ENCODE data around the gene KIF3A.

Gene KIF3A

DNA sequence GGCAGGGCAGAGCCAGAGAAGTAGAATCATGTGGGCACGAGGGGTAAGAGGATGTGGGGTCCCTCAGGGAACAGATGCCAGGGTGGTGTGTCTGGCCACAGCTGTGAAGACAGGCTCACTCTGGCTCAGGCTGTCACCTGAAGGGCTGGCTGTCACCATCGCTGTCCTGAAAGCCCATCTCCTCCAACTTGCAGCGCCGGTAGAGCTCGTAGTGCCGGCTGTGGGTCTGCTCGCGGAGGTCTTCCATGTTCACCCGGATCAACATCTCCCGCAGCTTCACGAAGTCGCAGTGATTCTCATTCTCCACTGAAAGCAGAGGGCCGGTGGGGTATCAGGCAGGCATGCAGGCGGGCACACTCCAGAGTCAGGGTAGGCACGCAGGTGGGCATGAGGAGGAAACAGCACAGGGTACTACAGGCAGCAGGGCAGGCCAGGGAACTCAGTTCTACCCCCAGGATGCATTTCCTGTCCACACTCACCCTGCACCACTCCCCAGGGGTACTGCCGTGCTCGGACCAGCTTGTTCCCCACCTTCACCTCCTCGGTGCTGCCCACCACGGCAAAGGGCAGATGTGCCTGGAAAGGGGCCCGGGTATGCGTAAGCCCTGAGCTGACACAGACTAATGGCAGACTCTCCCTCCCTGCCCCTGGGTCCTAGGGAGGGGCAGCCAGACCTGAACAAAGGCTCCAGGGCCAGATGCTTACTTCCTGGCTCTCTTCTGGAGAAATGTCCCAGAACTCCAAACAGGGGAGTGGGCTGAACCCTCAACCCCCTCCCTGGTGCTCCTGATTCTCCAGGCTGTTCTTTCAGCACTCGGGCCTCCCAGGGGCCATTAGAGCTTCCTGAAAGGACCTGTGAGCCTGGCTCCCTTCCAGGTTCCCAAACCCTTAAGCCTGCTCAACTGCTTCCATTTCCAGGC, 24.2 kb upstream of the KIF3A start:
- TF ChIP-seq POLR2AphosphoS5 (IDR thresholded peaks at IDR 0.05; ENCODE audit: borderline replicate concordance, low read depth, low read length), result no peak
- TF ChIP-seq EZH2 (IDR thresholded peaks at IDR 0.05), result no peak
- TF ChIP-seq FOXP2 (optimal IDR thresholded peaks at IDR 0.05; ENCODE audit: control extremely low read depth, extremely low read length, insufficient read depth), result no peak
- Histone ChIP-seq H3K9me3 (ENCODE audit: low read depth, low read length) (no peaks in the 10 kb centered on the region), H3K9ac (ENCODE audit: insufficient read length) (no peak overlapping the region), H3K4me3 (no peak overlapping the region), H3K27ac (no peak overlapping the region), H3K36me3 (ENCODE audit: insufficient read depth, low read length) (no peaks in the 10 kb centered on the region; the same call in 1 of the 2 replicates)
- no peak for DNase-seq (ENCODE audit: low read depth, low spot score)

DNA sequence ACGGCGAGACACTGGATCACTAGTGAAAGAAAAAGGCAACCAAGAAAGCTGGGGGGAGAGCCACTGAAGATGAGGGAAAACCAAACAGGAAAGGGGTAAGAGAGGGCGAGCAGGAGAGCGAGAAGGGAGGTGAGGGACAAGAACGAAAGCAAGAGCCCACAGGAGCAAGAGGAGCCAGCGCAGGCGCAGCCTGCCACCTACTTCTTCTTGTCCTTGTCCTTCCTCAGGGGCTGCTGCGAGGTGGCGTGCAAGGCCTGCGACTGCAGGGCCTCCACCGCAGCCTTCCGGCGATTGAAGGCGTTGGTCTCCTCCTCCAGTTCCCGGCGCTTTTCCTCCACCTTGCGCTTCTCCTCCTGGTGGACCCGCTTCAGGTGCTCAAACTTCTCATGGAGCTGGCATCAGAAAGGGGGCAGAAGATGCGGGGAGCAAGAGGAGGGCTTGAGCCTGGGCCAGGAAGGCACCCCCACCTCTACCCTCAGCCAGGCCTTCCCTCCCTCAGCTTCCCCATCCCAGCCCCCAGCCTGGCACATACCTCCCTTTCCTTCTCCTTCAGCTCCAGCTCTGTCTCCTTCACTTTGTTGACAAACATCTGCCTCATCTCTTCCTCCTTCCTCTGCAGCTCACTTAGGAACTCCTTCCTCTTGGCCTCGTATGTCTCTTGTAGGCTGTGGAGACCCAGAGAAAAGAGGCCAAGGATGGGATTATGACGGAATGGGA, 23.4 kb upstream of the KIF3A start:
- H3K36me3 ChIP-seq (ENCODE audit: insufficient read depth, low read length), result no peaks in the 10 kb centered on the region; the same call in 1 of the 2 replicates
- H3K4me3 ChIP-seq, result no peak overlapping the region
- TF ChIP-seq FOXP2 (optimal IDR thresholded peaks at IDR 0.05; ENCODE audit: control extremely low read depth, extremely low read length, insufficient read depth) (no peak), EZH2 (IDR thresholded peaks at IDR 0.05) (no peak), POLR2AphosphoS5 (IDR thresholded peaks at IDR 0.05; ENCODE audit: borderline replicate concordance, low read depth, low read length) (no peak)
- H3K27ac ChIP-seq, result no peak overlapping the region
- no peak overlapping the region for H3K9ac ChIP-seq (ENCODE audit: insufficient read length)
- no peaks in the 10 kb centered on the region for H3K9me3 ChIP-seq (ENCODE audit: low read depth, low read length)
- no peak for DNase-seq (ENCODE audit: low read depth, low spot score)

DNA sequence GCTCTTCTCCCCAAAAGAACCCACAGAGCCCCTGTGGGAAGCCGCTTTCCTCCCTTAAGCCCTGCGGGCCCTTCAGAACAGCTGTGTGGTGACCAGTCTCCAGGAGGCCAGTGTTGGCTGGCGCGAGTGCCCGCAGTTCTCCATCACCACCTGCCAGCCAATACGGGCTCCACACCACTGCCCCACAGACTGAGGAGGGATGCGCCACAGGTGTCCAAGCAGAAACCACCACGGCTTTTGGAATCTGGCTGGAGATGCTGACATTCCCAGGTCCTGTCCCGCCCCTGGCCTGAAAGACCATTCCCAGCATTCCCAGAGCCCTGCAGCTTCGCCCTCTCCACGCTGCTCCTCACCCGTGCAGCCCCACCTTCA, 22.7 kb upstream of the KIF3A start:
- Histone ChIP-seq H3K9me3 (ENCODE audit: low read depth, low read length) (no peaks in the 10 kb centered on the region), H3K9ac (ENCODE audit: insufficient read length) (no peak overlapping the region), H3K4me3 (no peak overlapping the region), H3K27ac (no peak overlapping the region), H3K36me3 (ENCODE audit: insufficient read depth, low read length) (no peaks in the 10 kb centered on the region; the same call in 1 of the 2 replicates)
- no peak for DNase-seq (ENCODE audit: low read depth, low spot score)
- TF ChIP-seq FOXP2 (optimal IDR thresholded peaks at IDR 0.05; ENCODE audit: control extremely low read depth, extremely low read length, insufficient read depth) (no peak), EZH2 (IDR thresholded peaks at IDR 0.05) (no peak), POLR2AphosphoS5 (IDR thresholded peaks at IDR 0.05; ENCODE audit: borderline replicate concordance, low read depth, low read length) (no peak)

DNA sequence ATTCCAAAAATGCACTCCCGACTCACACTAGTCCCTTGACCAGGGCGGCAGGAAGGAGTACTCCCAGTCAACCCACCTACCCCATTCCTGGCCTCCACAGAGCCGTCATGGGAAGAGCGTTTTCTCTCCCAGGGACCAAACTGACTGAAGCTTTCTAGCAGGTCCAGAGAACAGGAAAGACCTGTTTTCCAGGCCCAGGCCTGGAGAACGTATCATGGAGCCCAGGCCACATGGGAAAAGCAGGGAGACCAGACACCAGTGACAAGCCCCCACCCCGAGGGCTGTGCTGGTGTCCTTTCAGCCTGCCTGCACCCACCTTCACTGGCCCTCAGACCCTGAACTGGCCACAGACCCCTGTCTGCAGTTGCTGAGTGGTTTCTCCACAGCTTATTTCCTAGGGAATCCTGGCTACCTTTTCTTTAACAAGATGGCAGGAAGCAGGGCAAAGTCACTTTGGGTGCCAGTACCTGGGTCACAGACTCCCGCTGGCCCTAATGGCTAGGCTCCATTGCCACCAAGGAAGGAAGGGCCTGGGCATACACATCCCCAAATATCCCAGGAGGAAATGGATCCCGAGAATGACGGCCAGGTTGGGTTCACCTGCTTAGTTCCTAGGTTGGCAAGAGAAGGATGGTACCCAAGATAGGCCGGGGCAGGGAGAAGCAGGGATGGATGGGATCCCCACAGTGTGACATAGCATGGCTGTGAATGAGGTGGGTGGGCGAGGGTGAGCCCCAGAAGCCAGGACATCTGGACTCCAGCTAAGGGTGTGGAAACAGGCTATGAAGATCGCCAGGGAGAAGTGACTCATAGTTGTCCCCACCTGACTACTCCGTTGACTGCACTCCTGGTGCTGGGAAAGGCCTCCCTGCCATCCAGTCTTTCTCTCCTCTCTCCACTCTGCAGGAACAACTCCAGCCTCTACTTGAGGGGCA, 22.0 kb upstream of the KIF3A start:
- no peaks in the 10 kb centered on the region; the same call in 1 of the 2 replicates for H3K36me3 ChIP-seq (ENCODE audit: insufficient read depth, low read length)
- TF ChIP-seq POLR2AphosphoS5 (IDR thresholded peaks at IDR 0.05; ENCODE audit: borderline replicate concordance, low read depth, low read length), result no peak
- TF ChIP-seq FOXP2 (optimal IDR thresholded peaks at IDR 0.05; ENCODE audit: control extremely low read depth, extremely low read length, insufficient read depth), result no peak
- TF ChIP-seq EZH2 (IDR thresholded peaks at IDR 0.05), result no peak
- DNase-seq (ENCODE audit: low read depth, low spot score), result no peak
- H3K9me3 ChIP-seq (ENCODE audit: low read depth, low read length), result no peaks in the 10 kb centered on the region
- H3K27ac ChIP-seq, result no peak overlapping the region
- H3K9ac ChIP-seq (ENCODE audit: insufficient read length), result no peak overlapping the region
- no peak overlapping the region for H3K4me3 ChIP-seq

DNA sequence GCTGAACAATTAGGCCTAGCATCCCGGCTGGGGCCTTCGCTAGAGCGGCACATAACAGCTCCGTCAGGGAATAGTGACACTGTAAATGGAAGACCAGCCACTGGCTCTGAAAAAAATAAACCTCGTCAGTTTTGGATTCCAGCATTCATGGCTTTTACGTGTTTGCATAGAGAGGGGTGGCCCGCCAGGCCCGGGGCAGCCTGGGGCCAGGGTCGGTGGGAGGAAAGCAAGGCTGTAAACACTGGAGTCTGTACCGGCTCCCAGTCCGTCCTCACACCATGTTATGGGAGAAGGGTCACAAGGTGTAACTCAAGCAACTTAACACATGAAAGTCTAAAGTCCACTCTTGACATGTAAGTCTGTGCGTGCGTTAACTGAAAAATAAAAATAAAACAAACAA, 21.1 kb upstream of the KIF3A start:
- no peaks in the 10 kb centered on the region; the same call in 1 of the 2 replicates for H3K36me3 ChIP-seq (ENCODE audit: insufficient read depth, low read length)

DNA sequence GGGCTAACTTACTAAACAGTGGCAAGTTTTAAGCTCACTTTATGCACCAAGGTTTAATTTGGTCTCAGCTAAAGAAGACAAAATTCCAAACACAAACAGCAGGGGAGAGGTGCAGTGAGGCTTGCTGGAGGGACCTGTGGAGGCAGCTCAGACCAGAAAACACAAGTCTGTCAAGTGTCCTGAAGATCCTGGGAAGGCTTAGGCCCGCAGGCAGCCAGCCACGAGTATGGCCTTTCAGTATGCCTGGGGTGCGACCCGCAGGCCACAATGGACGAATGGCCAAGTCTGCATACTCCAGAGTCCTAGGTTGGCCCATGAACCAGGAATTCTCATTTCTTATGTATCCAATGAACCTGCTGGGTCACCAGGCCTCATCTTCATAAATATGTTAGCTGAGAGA, 19.2 kb upstream of the KIF3A start:
- H3K27ac ChIP-seq, result no peak overlapping the region
- TF ChIP-seq POLR2AphosphoS5 (IDR thresholded peaks at IDR 0.05; ENCODE audit: borderline replicate concordance, low read depth, low read length) (no peak), EZH2 (IDR thresholded peaks at IDR 0.05) (no peak), FOXP2 (optimal IDR thresholded peaks at IDR 0.05; ENCODE audit: control extremely low read depth, extremely low read length, insufficient read depth) (no peak)
- no peak for DNase-seq (ENCODE audit: low read depth, low spot score)
- H3K4me3 ChIP-seq, result no peak overlapping the region
- no peaks in the 10 kb centered on the region for H3K9me3 ChIP-seq (ENCODE audit: low read depth, low read length)
- H3K36me3 ChIP-seq (ENCODE audit: insufficient read depth, low read length), result no peaks in the 10 kb centered on the region; the same call in 1 of the 2 replicates
- H3K9ac ChIP-seq (ENCODE audit: insufficient read length), result no peak overlapping the region

More for the DNA sequence above, 21.1 kb upstream of the KIF3A start:
- no peak for DNase-seq (ENCODE audit: low read depth, low spot score)
- TF ChIP-seq EZH2 (IDR thresholded peaks at IDR 0.05) (no peak), POLR2AphosphoS5 (IDR thresholded peaks at IDR 0.05; ENCODE audit: borderline replicate concordance, low read depth, low read length) (no peak), FOXP2 (optimal IDR thresholded peaks at IDR 0.05; ENCODE audit: control extremely low read depth, extremely low read length, insufficient read depth) (no peak)
- Histone ChIP-seq H3K27ac (no peak overlapping the region), H3K9ac (ENCODE audit: insufficient read length) (no peak overlapping the region), H3K4me3 (no peak overlapping the region), H3K9me3 (ENCODE audit: low read depth, low read length) (no peaks in the 10 kb centered on the region)

DNA sequence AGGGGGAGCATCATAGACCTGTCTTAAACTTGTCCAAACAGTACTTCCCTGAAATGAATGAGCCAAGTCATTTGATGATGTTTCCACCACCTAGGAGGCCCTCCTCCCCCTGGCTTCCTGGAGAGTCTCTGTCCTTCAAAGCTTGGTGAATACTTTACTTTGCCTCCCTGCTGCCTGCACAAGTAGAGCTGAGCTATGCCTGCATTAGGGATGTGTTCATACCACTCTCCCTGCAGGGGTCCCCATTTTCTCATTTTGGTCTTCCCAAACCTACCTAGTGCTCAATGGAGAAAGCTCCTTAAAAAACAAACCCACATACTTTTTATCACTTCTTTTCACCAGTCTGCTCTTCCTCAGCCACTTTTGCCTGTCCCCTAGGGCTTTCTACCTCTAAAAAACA, 17.6 kb upstream of the KIF3A start:
- Histone ChIP-seq H3K36me3 (ENCODE audit: insufficient read depth, low read length) (no peaks in the 10 kb centered on the region; the same call in 1 of the 2 replicates), H3K4me3 (no peak overlapping the region), H3K27ac (no peak overlapping the region), H3K9me3 (ENCODE audit: low read depth, low read length) (no peaks in the 10 kb centered on the region), H3K9ac (ENCODE audit: insufficient read length) (no peak overlapping the region)
- TF ChIP-seq POLR2AphosphoS5 (IDR thresholded peaks at IDR 0.05; ENCODE audit: borderline replicate concordance, low read depth, low read length), result no peak
- no peak for TF ChIP-seq EZH2 (IDR thresholded peaks at IDR 0.05)
- TF ChIP-seq FOXP2 (optimal IDR thresholded peaks at IDR 0.05; ENCODE audit: control extremely low read depth, extremely low read length, insufficient read depth), result no peak
- DNase-seq (ENCODE audit: low read depth, low spot score), result no peak
